Mesothelial cell of epicardium (in vitro differentiated cells): ENCODE data around the gene PHYH. TPM values are rescaled to one million over a fixed set of nuclear protein-coding genes. Genes with fewer than 3 reads are reported as not detected.

ENCODE experiments used
- DNase-seq, 2 experiments: peaks; one replicate each; pipeline ENCODE4 v3.0.0; 2021; ENCODE audit warnings: low spot score in 2 of 2; ENCODE audit not compliant: unreplicated experiment in 2 of 2
- H3K27ac Mint-ChIP-seq: 2 replicates; pipeline ENCODE4 v1.8.0; 2021; ENCODE audit warnings: mixed read lengths
- H3K27me3 Mint-ChIP-seq: 2 replicates; pipeline ENCODE4 v1.8.0; 2021; ENCODE audit warnings: low read depth, mixed read lengths
- H3K36me3 Mint-ChIP-seq: 2 replicates; pipeline ENCODE4 v1.8.0; 2021; ENCODE audit warnings: mixed read lengths
- H3K4me1 Mint-ChIP-seq: 2 replicates; pipeline ENCODE4 v1.8.0; 2021; ENCODE audit warnings: mixed read lengths
- H3K4me3 Mint-ChIP-seq: 2 replicates; pipeline ENCODE4 v1.8.0; 2021; ENCODE audit warnings: mild to moderate bottlenecking, moderate library complexity, mixed read lengths
- H3K9me3 Mint-ChIP-seq: 2 replicates; pipeline ENCODE4 v1.8.0; 2021; ENCODE audit warnings: mixed read lengths
- total RNA-seq: library from RNA; stranded (reverse); gene quantifications from 3 replicates; pipeline ENCODE4 v1.2.1, GENCODE V29; 2021
- TF ChIP-seq, protein P1 (sequence below): fragments of 200-600 bp; sonication (generic); IDR thresholded peaks from one replicate; pipeline ENCODE4 v1.5.0; 2021; ENCODE audit warnings: antibody characterized with exemption; ENCODE audit not compliant: unreplicated experiment

Gene PHYH
- total RNA-seq, 1 donor from 2014 or later, result 13.2 TPM

DNA sequence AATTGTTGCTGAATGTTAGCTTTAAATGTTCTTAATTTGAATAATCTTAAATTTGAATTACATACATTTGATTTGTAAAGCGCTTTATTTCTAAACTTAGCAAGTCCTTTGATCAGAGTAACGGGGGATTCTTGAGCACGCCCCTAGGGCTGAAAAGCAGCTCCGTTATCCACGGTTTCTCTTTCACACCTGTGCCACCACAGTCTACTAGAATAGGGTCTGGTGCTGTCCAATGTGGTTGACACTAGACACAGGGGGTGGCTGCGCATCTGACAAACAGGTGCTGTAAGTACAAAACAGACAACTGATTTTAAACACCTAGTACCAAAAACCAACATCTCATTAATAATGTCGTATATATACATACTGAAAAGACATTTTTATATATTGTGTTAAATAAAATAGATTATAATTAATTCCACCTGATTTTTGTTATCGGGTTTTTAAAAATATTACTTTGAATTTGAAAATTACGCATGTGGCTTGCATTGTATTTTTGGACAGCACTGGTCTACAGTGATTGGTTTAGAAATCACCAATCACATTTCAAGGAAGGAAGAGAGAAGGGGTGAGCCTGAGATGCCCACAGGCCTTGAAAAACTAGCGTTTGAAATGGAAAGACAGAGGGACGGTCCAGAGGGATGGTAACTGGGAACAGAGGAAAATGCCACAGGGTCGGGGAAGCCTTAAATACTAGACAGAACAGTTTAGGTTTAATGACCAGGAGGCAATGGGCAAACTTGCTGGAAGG lies 40.9 kb upstream of the PHYH start:
- no peaks in the 10 kb centered on the region for H3K9me3 Mint-ChIP-seq
- H3K27ac Mint-ChIP-seq, result peak overlapping the region; percentile 12
- peaks cover 22% of the 10 kb centered on the region for H3K36me3 Mint-ChIP-seq
- no peak overlapping the region for H3K4me3 Mint-ChIP-seq
- DNase-seq, result no peak
- TF ChIP-seq, protein P1, sequence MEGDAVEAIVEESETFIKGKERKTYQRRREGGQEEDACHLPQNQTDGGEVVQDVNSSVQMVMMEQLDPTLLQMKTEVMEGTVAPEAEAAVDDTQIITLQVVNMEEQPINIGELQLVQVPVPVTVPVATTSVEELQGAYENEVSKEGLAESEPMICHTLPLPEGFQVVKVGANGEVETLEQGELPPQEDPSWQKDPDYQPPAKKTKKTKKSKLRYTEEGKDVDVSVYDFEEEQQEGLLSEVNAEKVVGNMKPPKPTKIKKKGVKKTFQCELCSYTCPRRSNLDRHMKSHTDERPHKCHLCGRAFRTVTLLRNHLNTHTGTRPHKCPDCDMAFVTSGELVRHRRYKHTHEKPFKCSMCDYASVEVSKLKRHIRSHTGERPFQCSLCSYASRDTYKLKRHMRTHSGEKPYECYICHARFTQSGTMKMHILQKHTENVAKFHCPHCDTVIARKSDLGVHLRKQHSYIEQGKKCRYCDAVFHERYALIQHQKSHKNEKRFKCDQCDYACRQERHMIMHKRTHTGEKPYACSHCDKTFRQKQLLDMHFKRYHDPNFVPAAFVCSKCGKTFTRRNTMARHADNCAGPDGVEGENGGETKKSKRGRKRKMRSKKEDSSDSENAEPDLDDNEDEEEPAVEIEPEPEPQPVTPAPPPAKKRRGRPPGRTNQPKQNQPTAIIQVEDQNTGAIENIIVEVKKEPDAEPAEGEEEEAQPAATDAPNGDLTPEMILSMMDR, result no peak
- H3K27me3 Mint-ChIP-seq, result no peaks in the 10 kb centered on the region
- H3K4me1 Mint-ChIP-seq, result peaks cover 26% of the 10 kb centered on the region

DNA sequence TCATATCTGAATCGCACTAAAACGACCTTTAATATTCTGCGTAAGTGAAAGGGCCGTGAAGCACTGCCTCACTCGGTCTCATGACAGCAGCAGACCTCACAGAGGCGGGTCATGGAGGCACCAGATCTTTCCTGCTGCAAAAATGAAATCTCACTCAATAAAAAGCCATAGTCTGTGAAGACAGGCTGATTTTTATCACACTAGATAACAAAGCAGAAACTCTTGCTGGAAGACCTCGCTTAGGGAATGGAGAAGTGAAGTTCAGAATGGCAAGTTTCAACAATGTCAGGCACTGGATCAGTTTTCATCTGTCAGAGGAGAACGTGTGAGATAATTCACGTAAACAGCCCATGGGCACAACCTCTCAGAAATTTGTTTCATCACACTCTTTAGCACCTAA lies 40.2 kb upstream of the PHYH start:
- H3K4me1 Mint-ChIP-seq, result peaks cover 21% of the 10 kb centered on the region
- H3K4me3 Mint-ChIP-seq, result no peak overlapping the region
- no peaks in the 10 kb centered on the region for H3K27me3 Mint-ChIP-seq
- H3K27ac Mint-ChIP-seq, result peak overlapping the region; percentile 31
- H3K9me3 Mint-ChIP-seq, result no peaks in the 10 kb centered on the region
- H3K36me3 Mint-ChIP-seq, result peaks cover 23% of the 10 kb centered on the region
- DNase-seq, result no peak
- TF ChIP-seq, protein P1, result no peak

DNA sequence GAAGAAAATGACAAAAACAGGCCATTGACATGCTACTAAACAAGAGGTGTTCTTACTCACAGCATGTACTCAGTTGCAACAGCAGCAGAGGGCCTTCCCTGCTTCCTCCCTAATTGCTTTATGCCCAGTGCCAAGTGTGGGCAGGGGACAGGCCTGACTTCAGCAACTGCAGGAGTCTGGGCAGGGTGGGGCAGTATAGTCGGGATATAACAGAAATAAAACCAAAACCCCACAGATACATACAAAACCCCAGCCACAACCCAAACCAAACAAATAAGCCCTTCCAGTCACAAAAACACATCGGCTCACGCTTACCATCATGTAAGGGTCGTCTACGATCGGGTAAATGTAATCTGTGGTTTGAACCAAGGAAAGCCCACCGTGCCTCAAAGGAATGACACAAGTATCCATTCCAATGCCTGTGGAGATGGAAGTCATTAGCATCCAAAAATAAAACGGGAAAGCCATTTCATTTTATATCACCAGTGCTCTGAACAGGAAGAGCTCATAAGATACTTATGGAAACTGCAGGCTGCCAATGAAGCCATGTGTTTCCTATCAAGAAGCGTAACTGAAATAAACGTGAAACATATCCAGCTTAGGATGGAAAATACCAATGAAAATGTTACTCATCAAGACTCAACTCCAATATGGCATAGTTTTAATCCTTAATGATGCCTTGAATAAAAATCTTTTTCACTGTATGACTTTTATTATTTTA lies 38.7 kb upstream of the PHYH start:
- Mint-ChIP-seq H3K27ac (peak overlapping the region; percentile 71), H3K36me3 (peaks cover 29% of the 10 kb centered on the region), H3K9me3 (no peaks in the 10 kb centered on the region), H3K4me3 (no peak overlapping the region), H3K27me3 (no peaks in the 10 kb centered on the region), H3K4me1 (peaks cover 19% of the 10 kb centered on the region)
- TF ChIP-seq, protein P1, result no peak
- no peak for DNase-seq

DNA sequence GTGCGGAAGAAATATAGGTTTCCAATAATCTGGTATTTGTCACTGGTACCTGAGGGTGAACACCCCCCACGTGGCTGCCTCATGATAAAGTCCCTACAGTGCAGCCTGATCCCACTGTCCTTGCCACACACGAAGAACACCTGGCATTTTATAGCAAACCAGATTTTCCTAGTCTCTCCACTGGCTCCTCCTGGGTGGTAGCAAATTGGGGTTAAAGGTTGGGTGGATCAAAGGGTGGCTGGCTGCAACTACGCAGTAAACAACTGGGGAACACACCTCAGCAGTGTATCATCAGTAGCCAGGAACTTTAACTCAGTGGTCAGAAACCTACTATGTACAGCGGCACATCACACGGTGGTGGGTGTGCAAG lies 37.9 kb upstream of the PHYH start:
- DNase-seq, result no peak
- Mint-ChIP-seq H3K36me3 (peaks cover 30% of the 10 kb centered on the region), H3K27ac (no peak overlapping the region), H3K4me3 (no peak overlapping the region), H3K9me3 (no peaks in the 10 kb centered on the region), H3K27me3 (no peaks in the 10 kb centered on the region), H3K4me1 (peaks cover 19% of the 10 kb centered on the region)
- TF ChIP-seq, protein P1, result no peak

DNA sequence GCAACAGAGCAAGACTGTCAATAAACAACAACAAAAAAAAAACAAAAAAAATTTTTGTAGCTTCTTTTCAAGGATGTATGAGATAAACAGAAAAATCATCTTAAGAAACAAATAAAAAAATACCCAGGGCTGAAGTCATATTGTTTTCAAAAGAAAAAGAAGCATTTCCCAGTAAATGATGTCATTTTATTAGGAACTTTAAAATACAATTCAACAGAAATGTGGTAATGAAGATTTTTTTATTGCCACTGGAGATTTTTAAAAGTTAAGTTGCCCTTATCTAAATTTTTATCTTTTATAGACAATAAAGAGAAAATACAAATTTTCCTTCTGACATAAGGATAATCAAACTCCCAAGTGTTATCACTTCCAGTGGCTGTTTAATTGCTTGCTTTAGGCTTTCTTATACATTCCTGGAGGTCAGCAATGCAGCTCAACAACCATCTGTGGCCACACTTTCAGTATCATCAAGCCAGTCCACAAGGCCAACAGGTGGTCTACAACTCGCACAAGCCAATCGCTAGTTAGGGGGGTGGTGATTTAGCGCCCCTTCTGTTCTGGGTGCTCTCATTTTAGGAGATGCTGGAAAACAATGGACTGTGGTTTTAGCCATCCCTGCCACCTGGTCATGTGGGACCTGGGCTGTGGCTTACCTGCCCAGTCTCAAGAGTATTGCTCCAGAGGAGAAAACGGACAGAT lies 37.4 kb upstream of the PHYH start:
- no peaks in the 10 kb centered on the region for H3K27me3 Mint-ChIP-seq
- no peak overlapping the region for H3K4me3 Mint-ChIP-seq
- H3K4me1 Mint-ChIP-seq, result peaks cover 19% of the 10 kb centered on the region
- H3K36me3 Mint-ChIP-seq, result peaks cover 32% of the 10 kb centered on the region
- TF ChIP-seq, protein P1, result no peak
- no peaks in the 10 kb centered on the region for H3K9me3 Mint-ChIP-seq
- no peak for DNase-seq
- H3K27ac Mint-ChIP-seq, result no peak overlapping the region
